ENCODE data around the gene AGBL4. TPM values are rescaled to one million over a fixed set of nuclear protein-coding genes. Genes with fewer than 3 reads are reported as not detected.

Gene AGBL4
- total and polyA plus RNA-seq, 9 of the 15 experiments (the other 6 are each of a cell fraction or from before 2014, with no cell fraction given), result 0.11 TPM; not detected in 7

GRCh38 chr1:48597663-48598062 lies 1426.1 kb downstream of the AGBL4 start:
- no peaks in the 10 kb centered on the region for H3K4me1 ChIP-seq (replicated peaks in 1 of 2; ENCODE audit: control insufficient read depth in 2 of 2, insufficient read depth in 2 of 2, low read length in 2 of 2)
- no peaks in the 10 kb centered on the region for H3K79me2 ChIP-seq (ENCODE audit: control insufficient read depth, insufficient read depth, low read length)
- FAIRE-seq, result no peak
- no peak overlapping the region for H2AFZ ChIP-seq (ENCODE audit: low read depth, low read length)
- H3K9me1 ChIP-seq (ENCODE audit: control insufficient read depth, insufficient read depth, low read length), result no peaks in the 10 kb centered on the region
- no peak overlapping the region for H3K9ac ChIP-seq (ENCODE audit: insufficient read depth in 1 of 2, low read depth in 2 of 2, low read length in 2 of 2)
- H3K9me3 ChIP-seq (replicated peaks; ENCODE audit: control insufficient read depth, insufficient read depth, low read depth, low read length), result no peaks in the 10 kb centered on the region
- intact Hi-C loops (cut with micrococcal nuclease) (no loop called here), in situ Hi-C loops (cut with MboI) (no loop called here)
- H4K20me1 ChIP-seq (replicated peaks; ENCODE audit: control insufficient read depth, insufficient read depth, low read length), result no peaks in the 10 kb centered on the region
- no TSS peak for BruUV-seq (replicated peaks)
- H3K27me3 ChIP-seq (ENCODE audit: control insufficient read depth in 2 of 2, insufficient read depth in 2 of 2, low read length in 2 of 2), result no peaks in the 10 kb centered on the region
- CTCF ChIA-PET (ENCODE audit: low intra/inter-chr PET ratio), result no interaction called here
- no peak for DNase-seq (ENCODE audit: extremely low read depth in 1 of 4, low spot score in 3 of 4)
- H3K4me3 ChIP-seq, result no peak overlapping the region
- POLR2A ChIA-PET, result no interaction called here
- no peak overlapping the region for H3K4me2 ChIP-seq (ENCODE audit: insufficient read depth, low read length)
- no peaks in the 10 kb centered on the region for H3K36me3 ChIP-seq (ENCODE audit: control insufficient read depth, insufficient read depth, low read length)
- no peak for TF ChIP-seq PHF8 (IDR thresholded peaks at IDR 0.05; ENCODE audit: borderline replicate concordance, low read length)
- TF ChIP-seq MECOM (CRISPR knock-in tag; IDR thresholded peaks at IDR 0.05), result no peak
- TF ChIP-seq, protein P1, sequence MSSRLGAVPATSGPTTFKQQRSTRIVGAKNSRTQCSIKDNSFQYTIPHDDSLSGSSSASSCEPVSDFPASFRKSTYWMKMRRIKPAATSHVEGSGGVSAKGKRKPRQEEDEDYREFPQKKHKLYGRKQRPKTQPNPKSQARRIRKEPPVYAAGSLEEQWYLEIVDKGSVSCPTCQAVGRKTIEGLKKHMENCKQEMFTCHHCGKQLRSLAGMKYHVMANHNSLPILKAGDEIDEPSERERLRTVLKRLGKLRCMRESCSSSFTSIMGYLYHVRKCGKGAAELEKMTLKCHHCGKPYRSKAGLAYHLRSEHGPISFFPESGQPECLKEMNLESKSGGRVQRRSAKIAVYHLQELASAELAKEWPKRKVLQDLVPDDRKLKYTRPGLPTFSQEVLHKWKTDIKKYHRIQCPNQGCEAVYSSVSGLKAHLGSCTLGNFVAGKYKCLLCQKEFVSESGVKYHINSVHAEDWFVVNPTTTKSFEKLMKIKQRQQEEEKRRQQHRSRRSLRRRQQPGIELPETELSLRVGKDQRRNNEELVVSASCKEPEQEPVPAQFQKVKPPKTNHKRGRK (tag; IDR thresholded peaks at IDR 0.05), result peak; percentile 77
- H3K27ac ChIP-seq (ENCODE audit: extremely low read depth, low read depth, low read length), result no peak overlapping the region
- no peak for ATAC-seq

DNA sequence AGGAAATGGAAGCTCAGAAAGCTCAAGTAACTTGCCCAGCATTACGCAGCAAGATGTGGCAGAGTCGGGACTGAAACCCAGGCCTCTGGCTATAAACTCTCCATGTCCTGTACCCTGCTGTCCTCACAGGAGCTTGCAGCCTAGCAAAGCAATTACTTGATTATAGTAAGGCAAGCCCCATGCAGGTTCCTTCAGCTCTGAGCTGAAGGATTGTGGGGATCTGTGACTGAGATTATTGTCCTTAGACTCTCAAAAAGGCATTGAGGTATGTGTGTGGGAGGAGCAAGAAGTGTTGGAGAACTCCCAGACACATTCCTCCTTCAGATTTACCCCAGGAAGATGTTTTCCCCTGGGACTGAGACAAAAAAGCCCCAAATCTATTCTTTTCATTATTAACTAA lies 1427.7 kb downstream of the AGBL4 start:
- ChIA-PET CTCF (ENCODE audit: low intra/inter-chr PET ratio) (no interaction called here), POLR2A (interaction anchor here (0.6 kb wide), 1 partner anchor 82 kb away, joined by 3 read pairs; no protein-coding TSS in a partner anchor)
- no peak for ATAC-seq
- intact Hi-C loops (cut with micrococcal nuclease) (no loop called here), in situ Hi-C loops (cut with MboI) (no loop called here)
- TF ChIP-seq ZC3H4 (CRISPR knock-in tag; IDR thresholded peaks at IDR 0.05; ENCODE audit: borderline replicate concordance), result no peak
- no peak overlapping the region for H3K4me2 ChIP-seq (ENCODE audit: insufficient read depth, low read length)
- no peaks in the 10 kb centered on the region for H3K79me2 ChIP-seq (ENCODE audit: control insufficient read depth, insufficient read depth, low read length)
- no peak for FAIRE-seq
- no peaks in the 10 kb centered on the region for H3K9me1 ChIP-seq (ENCODE audit: control insufficient read depth, insufficient read depth, low read length)
- no peaks in the 10 kb centered on the region for H4K20me1 ChIP-seq (replicated peaks; ENCODE audit: control insufficient read depth, insufficient read depth, low read length)
- H3K4me3 ChIP-seq, result no peak overlapping the region
- WGBS (ENCODE audit: insufficient coverage, low coverage, missing lambda C conversion rate), result 0% methylated on average over 2 of the region's 2 CpGs
- BruUV-seq (replicated peaks), result no TSS peak
- H3K27me3 ChIP-seq (ENCODE audit: control insufficient read depth in 2 of 2, insufficient read depth in 2 of 2, low read length in 2 of 2), result no peaks in the 10 kb centered on the region
- H3K9ac ChIP-seq (ENCODE audit: insufficient read depth in 1 of 2, low read depth in 2 of 2, low read length in 2 of 2), result no peak overlapping the region
- no peak overlapping the region for H3K27ac ChIP-seq (ENCODE audit: extremely low read depth, low read depth, low read length)
- no peaks in the 10 kb centered on the region for H3K36me3 ChIP-seq (ENCODE audit: control insufficient read depth, insufficient read depth, low read length)
- no peaks in the 10 kb centered on the region for H3K4me1 ChIP-seq (replicated peaks in 1 of 2; ENCODE audit: control insufficient read depth in 2 of 2, insufficient read depth in 2 of 2, low read length in 2 of 2)
- H2AFZ ChIP-seq (ENCODE audit: low read depth, low read length), result no peak overlapping the region
- H3K9me3 ChIP-seq (replicated peaks; ENCODE audit: control insufficient read depth, insufficient read depth, low read depth, low read length), result no peaks in the 10 kb centered on the region
- no peak for DNase-seq (ENCODE audit: extremely low read depth in 1 of 4, low spot score in 3 of 4)
